Measurements from ENCODE around the gene TDP2. TPM values are rescaled to one million over a fixed set of nuclear protein-coding genes. Genes with fewer than 3 reads are reported as not detected.
"Not testable (repeated sequence)": the region's sequence is repeated elsewhere in the genome, so short reads cannot be mapped to it uniquely, and the experiment has no call there.

Gene TDP2
- total and polyA plus RNA-seq, 7 donors = 30.4 to 543 (median 67.6) TPM

- no peak for DNase-seq
- Histone ChIP-seq H3K27me3 (no peaks in the 10 kb centered on the region), H3K4me3 (no peak overlapping the region), H3K27ac (no peak overlapping the region), H3K9me3 (peaks cover 0 to under 1% (median 0%) of the 10 kb centered on the region in 4 donors), H3K4me1 (peaks cover 0 to 32% (median 26%) of the 10 kb centered on the region in 4 donors), H3K36me3 (peaks cover 0 to 3% (median under 1%) of the 10 kb centered on the region in 4 donors)
- WGBS, 2 donors = 96 to 97% methylated on average over 9 of the region's 9 CpGs
- intact Hi-C loops (cut with DNase I) = loop anchor here (10.0 kb wide), 1 partner anchor 174 kb away; the partner anchor contains the start of gene ALDH5A1
- TF ChIP-seq POLR2AphosphoS5 (IDR thresholded peaks at IDR 0.05) (no peak), EP300 (IDR thresholded peaks at IDR 0.05) (no peak), CTCF (IDR thresholded peaks at IDR 0.05) (no peak), POLR2A (IDR thresholded peaks at IDR 0.05) (no peak)
Observed at GRCh38 chr6:24668997-24669361, 2.3 kb upstream of the TDP2 start.

DNA sequence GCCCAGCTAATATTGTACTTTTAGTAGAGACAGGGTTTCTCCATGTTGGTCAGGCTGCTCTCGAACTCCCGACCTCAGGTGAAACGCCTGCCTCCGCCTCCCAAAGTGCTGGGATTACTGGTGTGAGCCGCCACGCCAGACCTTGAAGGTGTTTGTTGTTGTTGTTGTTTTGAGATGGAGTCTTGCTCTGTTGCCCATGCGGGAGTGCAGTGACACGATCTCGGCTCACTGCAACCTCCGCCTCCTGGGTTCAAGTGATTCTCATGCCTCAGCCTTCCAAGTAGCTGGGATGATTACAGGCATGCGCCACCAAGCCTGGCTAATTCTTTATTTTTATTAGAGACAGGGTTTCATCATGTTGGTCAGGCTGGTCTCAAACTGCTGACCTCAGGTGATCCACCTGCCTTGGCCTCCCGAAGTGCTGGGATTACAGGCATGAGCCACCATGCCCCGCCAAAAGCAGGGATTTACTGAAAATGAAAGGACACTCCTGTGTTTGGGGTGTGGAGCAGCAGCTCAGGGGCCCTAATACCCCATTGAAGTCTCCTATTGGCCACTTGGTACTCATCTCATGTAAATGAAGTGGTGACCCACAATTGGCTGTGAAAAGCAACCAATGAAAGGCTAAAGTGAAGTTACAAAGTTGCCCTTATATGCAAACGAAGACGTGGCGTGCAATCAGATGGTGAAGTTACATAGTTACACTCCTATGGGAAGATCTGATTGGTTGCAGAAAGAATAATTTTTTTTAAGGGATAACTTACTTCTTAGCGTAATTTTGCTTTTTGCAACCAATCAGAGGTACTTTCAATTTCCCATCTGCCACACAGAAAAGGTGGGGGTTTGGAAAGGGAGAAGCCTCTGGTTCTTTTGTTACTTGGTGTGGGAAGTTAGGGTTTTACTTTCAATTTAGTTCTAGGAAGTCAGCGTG is 1.6 kb upstream of the TDP2 start:
- 88 to 94% methylated on average over 18 of the region's 18 CpGs for WGBS, 2 donors
- H3K9me3 ChIP-seq, H3K36me3 ChIP-seq, DNase-seq, H3K27me3 ChIP-seq, H3K27ac ChIP-seq: not testable (repeated sequence)
- peaks cover 0 to 32% (median 26%) of the 10 kb centered on the region in 4 donors for H3K4me1 ChIP-seq
- intact Hi-C loops (cut with DNase I) = loop anchor here (10.0 kb wide), 1 partner anchor 174 kb away; the partner anchor contains the start of gene ALDH5A1
- peak overlapping the region in 3 of 4 donors; percentile 76 to 97 (median 79) for H3K4me3 ChIP-seq

- H3K27me3 ChIP-seq = no peaks in the 10 kb centered on the region
- peak overlapping the region; percentile 76 to 97 (median 80) for H3K4me3 ChIP-seq
- H3K4me1 ChIP-seq = peaks cover 0 to 32% (median 26%) of the 10 kb centered on the region in 4 donors
- no peaks in the 10 kb centered on the region for H3K9me3 ChIP-seq
- TF ChIP-seq POLR2A (IDR thresholded peaks at IDR 0.05) (no peak), EP300 (IDR thresholded peaks at IDR 0.05) (no peak), POLR2AphosphoS5 (IDR thresholded peaks at IDR 0.05) (no peak), CTCF (IDR thresholded peaks at IDR 0.05) (no peak)
- peaks cover 0 to 18% (median 8%) of the 10 kb centered on the region in 4 donors for H3K36me3 ChIP-seq
- 1% methylated on average over 9 of the region's 9 CpGs for WGBS, 2 donors
- DNase-seq = no peak
- intact Hi-C loops (cut with DNase I) = loop anchor here (1.0 to 10.0 kb wide), 3 partner anchors 53 to 173 kb away; partner anchors contain the start of gene ALDH5A1
- peak overlapping the region; percentile 88 to 92 (median 92) for H3K27ac ChIP-seq
Observed at GRCh38 chr6:24667378-24667803, 692 bp upstream of the TDP2 start.

- intact Hi-C loops (cut with DNase I) = loop anchor here (2.0 to 10.0 kb wide), 2 partner anchors 85 to 171 kb away; partner anchors contain the start of gene ALDH5A1
- Histone ChIP-seq H3K9me3 (no peaks in the 10 kb centered on the region), H3K27me3 (no peaks in the 10 kb centered on the region), H3K36me3 (peaks cover 0 to 24% (median 9%) of the 10 kb centered on the region in 4 donors), H3K4me1 (peaks cover 0 to 32% (median 26%) of the 10 kb centered on the region in 4 donors), H3K4me3 (peak overlapping the region; percentile 76 to 97 (median 80)), H3K27ac (peak overlapping the region; percentile 88 to 92 (median 92))
- TF ChIP-seq CTCF (IDR thresholded peaks at IDR 0.05) = no peak
- no peak for TF ChIP-seq POLR2A (IDR thresholded peaks at IDR 0.05)
- no peak for TF ChIP-seq POLR2AphosphoS5 (IDR thresholded peaks at IDR 0.05)
- TF ChIP-seq EP300 (IDR thresholded peaks at IDR 0.05) = no peak
- WGBS, 2 donors = 0 to 1% methylated on average over 26 of the region's 26 CpGs
- peak; percentile 74 for DNase-seq
Observed at GRCh38 chr6:24666097-24666640, 530 bp downstream of the TDP2 start.
